ENCODE measurements around the gene SCD5. TPM values are rescaled to one million over a fixed set of nuclear protein-coding genes. Genes with fewer than 3 reads are reported as not detected.

Gene SCD5
- total RNA-seq, 1 donor from 2014 or later: 36.9 TPM

GRCh38 chr4:82801910-82802521 lies 3.4 kb upstream of the SCD5 start:
- TF ChIP-seq EZH2phosphoT487 (IDR thresholded peaks at IDR 0.05): no peak
- TF ChIP-seq CTCF (IDR thresholded peaks at IDR 0.05): peak; percentile 48
- H3K4me1 ChIP-seq: peaks cover 11% of the 10 kb centered on the region
- no peaks in the 10 kb centered on the region for H3K79me2 ChIP-seq (ENCODE audit: low read depth)
- H3K9me3 Mint-ChIP-seq: no peaks in the 10 kb centered on the region
- no peak overlapping the region for H3K9ac ChIP-seq
- H3K36me3 Mint-ChIP-seq: no peaks in the 10 kb centered on the region
- no peaks in the 10 kb centered on the region for H3K36me3 ChIP-seq
- no peak overlapping the region for H3K4me2 ChIP-seq
- no peak overlapping the region for H3K4me3 ChIP-seq
- no peaks in the 10 kb centered on the region for H3K9me3 ChIP-seq (ENCODE audit: low read depth)
- peaks cover 97% of the 10 kb centered on the region for H3K27me3 ChIP-seq
- H3K4me1 Mint-ChIP-seq: peaks cover 18% of the 10 kb centered on the region
- H3K4me3 Mint-ChIP-seq: no peak overlapping the region
- DNase-seq (ENCODE audit: low spot score): no peak
- peaks cover 6% of the 10 kb centered on the region for H4K20me1 ChIP-seq (ENCODE audit: low read depth)
- peaks cover 27% of the 10 kb centered on the region for H3F3A ChIP-seq (ENCODE audit: low read depth)
- peaks cover 2% of the 10 kb centered on the region for H3K27me3 Mint-ChIP-seq (ENCODE audit: insufficient read depth, low read depth)
- H3K27ac Mint-ChIP-seq: no peak overlapping the region
- H3K27ac ChIP-seq: no peak overlapping the region
- no peak overlapping the region for H2AFZ ChIP-seq (replicated peaks)

- TF ChIP-seq EZH2phosphoT487 (IDR thresholded peaks at IDR 0.05) (no peak), EZH2 (IDR thresholded peaks at IDR 0.05) (no peak), CTCF (IDR thresholded peaks at IDR 0.05) (no peak)
- Histone ChIP-seq H3K36me3 (no peaks in the 10 kb centered on the region), H3K27ac (no peak overlapping the region), H3K79me2 (ENCODE audit: low read depth) (no peaks in the 10 kb centered on the region), H2AFZ (replicated peaks) (peak overlapping the region; percentile 38), H3F3A (ENCODE audit: low read depth) (peaks cover 35% of the 10 kb centered on the region), H3K4me2 (peak overlapping the region; percentile 96), H3K4me3 (peak overlapping the region; percentile 60), H4K20me1 (ENCODE audit: low read depth) (peaks cover 14% of the 10 kb centered on the region), H3K9ac (no peak overlapping the region), H3K4me1 (peaks cover 18% of the 10 kb centered on the region), H3K9me3 (ENCODE audit: low read depth) (no peaks in the 10 kb centered on the region), H3K27me3 (peaks cover 100% of the 10 kb centered on the region)
- Mint-ChIP-seq H3K9me3 (no peaks in the 10 kb centered on the region), H3K27me3 (ENCODE audit: insufficient read depth, low read depth) (peaks cover 2% of the 10 kb centered on the region), H3K4me1 (peaks cover 32% of the 10 kb centered on the region), H3K4me3 (peak overlapping the region; percentile 89), H3K36me3 (peaks cover 5% of the 10 kb centered on the region), H3K27ac (no peak overlapping the region)
- peak; percentile 66 for DNase-seq (ENCODE audit: low spot score)
These were observed 648 bp upstream of the SCD5 start for GRCh38 chr4:82799006-82799881.

GRCh38 chr4:82797405-82798111 lies 1.0 kb downstream of the SCD5 start:
- H3K9ac ChIP-seq: no peak overlapping the region
- H3K27me3 ChIP-seq: peaks cover 98% of the 10 kb centered on the region
- DNase-seq (ENCODE audit: low spot score): peak; percentile 61
- peaks cover 49% of the 10 kb centered on the region for H3F3A ChIP-seq (ENCODE audit: low read depth)
- H3K9me3 Mint-ChIP-seq: no peaks in the 10 kb centered on the region
- H3K4me1 Mint-ChIP-seq: peaks cover 45% of the 10 kb centered on the region
- H3K4me1 ChIP-seq: peaks cover 30% of the 10 kb centered on the region
- H4K20me1 ChIP-seq (ENCODE audit: low read depth): peaks cover 30% of the 10 kb centered on the region
- H3K27me3 Mint-ChIP-seq (ENCODE audit: insufficient read depth, low read depth): peaks cover 2% of the 10 kb centered on the region
- H3K27ac ChIP-seq: no peak overlapping the region
- H2AFZ ChIP-seq (replicated peaks): peak overlapping the region; percentile 26
- no peaks in the 10 kb centered on the region for H3K9me3 ChIP-seq (ENCODE audit: low read depth)
- peaks cover 8% of the 10 kb centered on the region for H3K36me3 Mint-ChIP-seq
- TF ChIP-seq EZH2phosphoT487 (IDR thresholded peaks at IDR 0.05) (peak; percentile 27), CTCF (IDR thresholded peaks at IDR 0.05) (no peak)
- H3K79me2 ChIP-seq (ENCODE audit: low read depth): peaks cover 3% of the 10 kb centered on the region
- H3K4me3 ChIP-seq: peak overlapping the region; percentile 60
- peak overlapping the region; percentile 96 for H3K4me2 ChIP-seq
- H3K4me3 Mint-ChIP-seq: peak overlapping the region; percentile 99
- H3K36me3 ChIP-seq: no peaks in the 10 kb centered on the region
- H3K27ac Mint-ChIP-seq: peak overlapping the region; percentile 94
